Raji (cell line): ENCODE data around the gene KRTCAP3.

ENCODE experiments used
- POLR2A ChIP-seq: IDR thresholded peaks from 2 replicates; pipeline ENCODE4 v1.6.1; 2011; ENCODE audit warnings: low read depth, low read length, control low read depth; ENCODE audit not compliant: insufficient read depth

Gene KRTCAP3

DNA sequence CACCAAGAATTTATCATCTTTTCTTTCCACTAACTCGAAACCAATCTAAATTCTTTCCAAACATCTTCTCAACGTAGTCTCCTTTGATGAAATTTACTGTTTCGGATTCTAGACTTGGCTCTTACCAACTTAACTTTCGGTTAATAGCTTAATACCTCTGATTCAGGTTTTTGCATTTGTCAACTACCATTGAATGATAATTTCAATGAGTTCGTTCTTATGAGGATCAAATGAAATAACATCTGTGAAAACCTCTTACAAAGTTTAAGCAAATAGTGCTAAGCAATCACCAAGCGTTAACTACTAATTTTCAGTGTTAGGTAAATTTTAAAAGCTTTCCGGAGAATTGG lies 14.3 kb upstream of the KRTCAP3 start:
- TF ChIP-seq POLR2A, result no peak

DNA sequence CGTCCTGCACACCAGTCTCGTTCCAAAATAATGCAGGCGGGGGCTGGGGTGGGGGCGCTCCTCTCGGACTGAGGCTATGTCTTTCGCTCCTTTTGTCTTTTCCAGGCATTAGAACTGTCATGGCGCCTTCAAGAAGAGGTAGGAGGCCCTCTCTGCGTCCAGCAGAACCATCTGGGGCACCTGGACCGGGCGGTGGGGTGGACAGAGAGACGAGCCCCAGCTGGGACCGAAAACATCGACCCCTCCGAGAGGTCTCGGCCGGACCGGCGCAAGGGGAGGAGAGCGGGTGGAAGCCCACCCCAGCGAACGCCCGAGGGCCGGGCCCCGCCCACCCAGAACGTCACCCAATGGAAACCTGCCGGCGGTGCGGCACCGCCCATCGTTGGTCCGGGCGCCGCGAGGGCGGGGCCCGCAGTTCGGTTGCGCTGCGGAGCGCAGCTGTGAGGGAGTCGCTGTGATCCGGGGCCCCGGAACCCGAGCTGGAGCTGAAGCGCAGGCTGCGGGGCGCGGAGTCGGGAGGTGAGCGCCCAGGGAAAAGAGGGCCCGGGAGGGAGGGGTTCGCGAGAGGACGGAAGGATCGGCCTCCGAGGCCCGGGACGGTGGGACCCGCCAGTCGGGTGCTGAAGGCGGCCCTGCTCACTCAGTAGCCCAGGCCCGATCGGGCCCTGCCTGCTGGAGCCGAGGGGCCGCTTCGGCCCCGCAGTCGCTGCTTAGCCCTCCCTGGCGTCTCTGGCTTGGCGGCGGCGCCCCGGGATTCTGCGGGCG lies 13.8 kb upstream of the KRTCAP3 start, which contains the start of gene NRBP1:
Gene NRBP1 (plus strand): TSS at position 419 of the 765 bp plus-strand sequence. CDS start 4,643 bp downstream, outside the sequence.
- peak; percentile 87 for TF ChIP-seq POLR2A

DNA sequence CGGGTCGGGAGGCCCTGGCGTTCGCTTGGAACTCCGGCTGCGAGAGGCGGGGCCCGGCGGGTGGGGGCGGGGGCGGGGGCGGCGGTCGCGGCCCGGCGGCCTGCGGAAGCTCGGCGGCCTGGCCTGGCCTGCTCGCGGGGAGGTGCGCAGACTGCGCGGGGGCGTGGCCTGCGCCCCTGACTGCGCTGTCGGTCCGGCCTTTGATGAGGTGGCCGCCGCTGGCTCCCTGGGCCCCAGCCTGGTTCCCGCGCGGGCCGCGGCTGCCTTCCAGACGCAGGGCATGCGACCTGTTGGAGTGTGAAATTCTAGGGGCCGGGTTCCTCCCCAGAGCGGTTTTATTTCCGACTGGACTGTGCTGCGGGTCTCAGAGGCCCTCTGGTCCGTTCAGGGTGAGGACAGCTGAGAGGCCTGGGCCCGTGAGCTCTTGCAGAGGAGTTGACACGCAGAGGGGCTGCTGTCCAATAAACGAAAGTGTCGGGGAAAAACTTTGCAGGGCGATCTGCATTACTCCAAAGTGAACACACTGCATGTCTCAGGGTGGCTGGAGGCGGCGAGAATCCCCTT lies 13.1 kb upstream of the KRTCAP3 start:
- no peak for TF ChIP-seq POLR2A

DNA sequence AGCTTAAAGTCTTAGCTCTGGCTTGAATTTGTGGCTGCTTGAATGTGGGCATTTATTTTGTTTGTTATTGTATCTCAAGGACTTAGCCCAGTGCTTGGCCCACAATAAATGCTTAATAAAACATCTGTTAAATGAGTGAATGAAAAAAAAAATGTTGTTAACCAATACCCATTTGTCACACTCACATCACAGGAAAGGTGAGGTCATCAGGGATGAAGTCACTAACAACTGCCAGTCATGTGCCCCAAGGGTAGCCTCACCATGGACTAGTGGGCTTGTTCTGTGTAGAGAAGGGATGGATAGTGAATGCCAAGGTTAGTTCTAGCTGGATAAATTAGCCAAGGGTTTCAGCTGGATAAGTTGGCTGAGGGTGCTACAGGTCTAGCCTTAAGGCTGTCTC lies 10.8 kb upstream of the KRTCAP3 start:
- TF ChIP-seq POLR2A, result no peak

DNA sequence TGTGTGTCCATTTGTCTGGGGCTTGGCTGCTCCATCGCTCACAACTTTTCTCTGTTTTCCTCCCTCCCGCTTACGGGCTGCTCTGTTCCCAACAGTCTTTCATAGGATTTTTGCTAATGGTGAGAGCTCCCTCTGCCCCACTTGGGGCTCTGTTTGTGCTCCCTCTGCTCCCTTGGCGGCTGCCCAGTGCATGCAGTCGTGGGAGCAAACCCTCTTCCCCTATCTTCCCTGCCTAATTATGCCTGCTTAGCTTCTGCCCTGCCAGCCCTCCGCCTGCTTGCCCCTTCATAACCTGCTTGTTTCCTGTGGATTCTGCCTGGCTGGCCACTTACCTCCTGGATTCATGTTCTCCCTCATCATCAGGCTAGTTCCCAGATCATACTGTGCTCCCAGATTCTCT lies 6.6 kb upstream of the KRTCAP3 start:
- no peak for TF ChIP-seq POLR2A

DNA sequence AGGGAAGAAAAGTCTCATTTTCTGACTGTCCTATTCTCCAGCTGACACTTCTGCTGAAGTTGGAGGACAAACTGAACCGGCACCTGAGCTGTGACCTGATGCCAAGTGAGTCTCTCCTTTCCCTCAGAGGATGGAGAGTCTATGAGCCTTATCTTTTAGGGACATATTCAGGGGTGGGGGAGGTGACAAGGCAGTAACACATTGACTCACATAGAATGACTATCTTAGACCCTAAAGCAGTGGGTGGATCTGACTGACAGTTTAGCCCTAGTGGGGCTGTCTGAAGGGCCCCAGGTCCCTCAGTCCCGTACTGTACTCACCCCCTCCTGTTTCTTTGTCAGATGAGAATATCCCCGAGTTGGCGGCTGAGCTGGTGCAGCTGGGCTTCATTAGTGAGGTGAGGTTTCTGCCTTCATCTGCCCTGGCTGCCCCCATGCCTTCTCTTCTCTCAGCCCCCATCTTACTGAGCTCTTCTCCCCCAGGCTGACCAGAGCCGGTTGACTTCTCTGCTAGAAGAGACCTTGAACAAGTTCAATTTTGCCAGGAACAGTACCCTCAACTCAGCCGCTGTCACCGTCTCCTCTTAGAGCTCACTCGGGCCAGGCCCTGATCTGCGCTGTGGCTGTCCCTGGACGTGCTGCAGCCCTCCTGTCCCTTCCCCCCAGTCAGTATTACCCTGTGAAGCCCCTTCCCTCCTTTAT lies 805 bp upstream of the KRTCAP3 start:
- no peak for TF ChIP-seq POLR2A

DNA sequence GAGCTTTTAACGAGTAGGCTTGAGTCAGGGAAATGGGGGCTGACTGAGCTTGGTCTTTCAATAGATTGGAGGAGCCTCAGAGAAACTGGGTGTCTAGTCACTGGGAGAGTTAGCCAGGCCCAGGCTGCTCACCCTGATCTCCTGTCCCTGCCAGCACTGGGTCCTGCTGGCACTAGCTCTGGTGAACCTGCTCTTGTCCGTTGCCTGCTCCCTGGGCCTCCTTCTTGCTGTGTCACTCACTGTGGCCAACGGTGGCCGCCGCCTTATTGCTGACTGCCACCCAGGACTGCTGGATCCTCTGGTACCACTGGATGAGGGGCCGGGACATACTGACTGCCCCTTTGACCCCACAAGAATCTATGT lies 720 bp downstream of the KRTCAP3 start:
- TF ChIP-seq POLR2A, result no peak

DNA sequence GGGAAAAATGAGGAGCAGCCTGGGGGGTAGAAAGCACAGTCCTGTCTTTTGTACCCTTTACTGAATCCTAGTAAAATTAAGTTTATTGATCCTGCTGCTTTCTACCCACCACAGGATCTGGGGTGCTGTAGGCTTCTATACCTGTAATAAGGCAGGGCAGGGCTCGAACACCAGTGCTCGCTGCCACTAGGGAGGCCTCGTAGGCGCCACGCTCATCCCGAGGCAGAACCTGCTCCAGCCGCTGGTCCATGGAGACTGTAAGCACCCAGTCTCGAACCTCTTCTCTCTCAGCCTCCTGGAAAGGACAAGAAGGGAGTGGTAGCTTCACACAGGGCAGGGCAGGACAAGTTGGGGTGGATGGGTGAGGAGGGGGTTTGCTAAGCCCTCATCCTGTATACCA lies 3.0 kb downstream of the KRTCAP3 start:
- TF ChIP-seq POLR2A, result no peak

DNA sequence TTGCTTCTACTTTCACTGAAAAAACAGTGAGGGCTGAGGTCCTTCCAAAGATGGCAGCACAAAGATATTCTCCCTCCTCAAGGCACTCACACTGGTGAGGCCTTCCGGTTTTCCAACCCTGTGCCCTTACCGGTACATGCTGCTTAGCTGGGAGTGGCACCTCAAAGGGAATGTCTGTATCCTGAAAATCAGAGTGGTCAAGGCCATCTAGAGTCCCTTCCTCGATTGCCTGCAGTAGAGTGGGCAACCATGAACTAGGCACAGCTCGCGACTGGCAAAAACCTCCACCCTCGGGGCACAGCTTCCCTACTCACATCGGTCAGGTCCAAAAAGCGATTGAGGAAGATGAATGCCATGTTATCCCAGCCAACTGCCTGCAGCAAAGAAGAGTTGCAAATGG lies 3.4 kb downstream of the KRTCAP3 start:
- TF ChIP-seq POLR2A, result no peak

DNA sequence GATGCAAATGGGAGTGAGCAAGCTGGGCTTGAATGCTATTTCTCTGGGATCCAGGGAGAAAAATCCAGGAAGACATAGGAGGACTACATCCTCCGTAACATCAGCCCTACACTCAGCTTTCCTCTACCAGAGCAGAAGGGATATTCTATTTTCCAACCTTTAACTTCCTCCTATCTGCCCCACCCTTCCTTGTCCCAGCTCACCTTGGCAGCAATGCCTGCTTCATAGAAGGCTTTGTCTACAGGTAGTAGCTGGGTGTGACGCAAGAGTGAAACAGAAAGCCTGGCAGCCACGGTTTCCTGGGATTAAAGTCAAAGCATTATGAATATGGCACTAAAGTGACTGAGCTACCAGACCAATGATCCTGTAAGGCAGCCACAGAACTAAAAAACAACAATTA lies 3.9 kb downstream of the KRTCAP3 start:
- no peak for TF ChIP-seq POLR2A

DNA sequence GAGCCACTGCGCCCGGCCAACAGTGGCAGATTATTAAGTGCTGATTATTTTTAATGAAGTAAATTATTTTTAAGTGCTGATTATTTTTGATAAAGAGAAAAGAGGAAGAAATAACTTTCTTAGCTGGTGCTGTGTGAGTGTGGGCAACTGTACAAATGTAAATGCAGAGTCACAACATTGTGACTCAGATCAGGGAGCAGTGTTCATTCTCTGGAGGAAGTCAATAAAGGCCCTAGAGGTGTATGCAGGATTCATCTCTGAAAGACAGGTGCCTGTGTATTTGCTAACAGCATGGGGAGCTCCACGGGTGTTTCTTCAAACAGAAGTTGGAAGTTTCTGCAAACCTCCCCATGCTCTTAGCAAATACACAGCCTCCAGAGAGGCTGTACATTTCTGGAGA lies 6.2 kb downstream of the KRTCAP3 start:
- TF ChIP-seq POLR2A, result no peak

DNA sequence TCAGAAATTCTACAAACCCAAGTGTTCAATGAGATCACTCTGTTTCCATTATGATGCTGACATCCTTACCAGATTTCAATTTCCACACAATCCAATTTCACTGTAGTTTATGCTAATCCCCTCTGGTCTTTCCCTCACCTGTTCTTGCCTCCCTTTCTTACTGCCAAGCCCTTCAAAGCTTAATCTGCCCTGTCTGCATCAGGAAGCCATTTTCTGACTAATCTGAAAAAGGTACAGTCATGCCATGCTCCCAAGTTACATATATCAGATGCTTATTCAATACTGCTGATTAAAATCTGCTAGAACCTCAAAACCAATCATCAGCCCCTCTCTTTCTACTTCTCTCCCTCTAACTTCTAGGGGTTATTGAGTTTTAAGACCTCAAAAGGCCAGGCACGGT lies 8.9 kb downstream of the KRTCAP3 start:
- no peak for TF ChIP-seq POLR2A

DNA sequence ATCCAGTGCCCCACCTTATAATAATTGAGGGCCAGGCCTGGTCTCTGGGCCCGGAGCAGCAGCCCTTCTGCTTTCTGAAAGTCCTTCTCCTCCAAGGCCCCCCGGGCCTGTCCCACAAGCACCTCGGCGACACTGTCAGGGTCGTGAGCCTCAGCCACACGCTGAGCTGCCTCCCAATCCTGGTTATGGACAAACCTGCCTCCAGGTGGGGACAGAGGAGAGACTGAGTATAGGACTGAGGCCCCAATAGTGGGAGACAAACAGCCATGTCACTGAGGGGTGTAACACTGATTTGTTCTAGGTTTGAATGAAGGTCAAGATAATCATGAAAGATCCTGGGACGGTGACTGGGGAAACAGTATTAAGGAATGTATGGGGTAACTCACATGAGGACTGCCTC lies 11.8 kb downstream of the KRTCAP3 start:
- no peak for TF ChIP-seq POLR2A

DNA sequence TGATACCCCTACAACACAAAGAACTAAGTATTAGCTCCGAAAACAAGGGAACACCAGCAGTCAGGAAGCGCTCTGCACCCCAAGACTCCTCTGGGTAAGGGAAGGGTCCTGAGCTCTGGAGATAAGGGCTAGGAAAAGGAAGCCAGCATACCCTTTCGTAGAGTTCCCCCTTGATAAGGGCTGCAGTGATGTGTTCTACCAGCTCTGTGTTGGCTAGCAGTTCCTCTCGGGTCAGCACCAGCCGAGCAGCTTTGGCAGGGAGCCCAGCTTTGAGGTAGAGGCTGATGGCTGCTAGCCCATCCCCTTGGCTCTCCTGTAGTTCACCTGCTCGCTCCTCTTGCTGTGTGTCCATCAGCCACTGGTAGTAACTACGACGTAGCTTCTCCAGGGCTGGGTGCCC lies 18.9 kb downstream of the KRTCAP3 start:
- no peak for TF ChIP-seq POLR2A

DNA sequence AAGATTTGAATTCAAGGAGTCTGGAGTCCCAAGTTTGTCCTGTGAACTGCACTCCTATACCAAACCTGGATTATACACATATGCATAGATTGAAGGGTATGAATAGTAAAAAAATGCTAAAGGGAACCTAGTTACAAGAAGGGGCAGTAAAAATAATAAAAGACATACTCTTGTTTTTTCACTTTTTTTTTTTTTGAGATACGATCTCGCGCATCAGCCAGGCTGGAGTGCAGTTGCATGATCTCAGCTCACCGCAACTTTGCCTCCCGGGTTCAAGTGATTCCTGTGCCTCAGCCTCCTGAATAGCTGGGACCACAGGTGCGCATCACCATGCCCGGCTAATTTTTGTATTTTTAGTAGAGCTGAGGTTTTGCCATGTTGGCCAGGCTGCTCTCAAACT lies 22.3 kb downstream of the KRTCAP3 start:
- no peak for TF ChIP-seq POLR2A

DNA sequence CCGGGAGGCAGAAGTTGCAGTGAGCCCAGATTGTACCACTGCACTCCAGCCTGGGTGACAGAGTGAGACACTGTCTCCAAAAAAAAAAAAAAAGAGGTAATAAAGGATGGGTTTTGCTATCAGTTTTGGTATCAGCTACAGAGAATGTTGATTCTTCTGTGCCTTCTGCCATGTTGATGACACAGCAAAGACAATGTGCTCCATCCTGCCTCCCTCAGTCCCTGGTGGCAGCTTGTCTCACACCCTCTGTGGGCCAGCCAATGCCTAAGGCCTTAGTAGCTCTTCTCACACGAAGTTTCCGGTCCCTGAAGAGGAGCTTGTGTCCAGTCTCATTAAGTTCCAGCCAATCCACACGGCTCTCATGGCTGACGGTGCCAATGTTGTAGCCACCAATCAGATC lies 29.8 kb downstream of the KRTCAP3 start:
- no peak for TF ChIP-seq POLR2A
